A549 (cell line): Measurements from ENCODE around the gene SORCS3. TPM values are rescaled to one million over a fixed set of nuclear protein-coding genes. Genes with fewer than 3 reads are reported as not detected.

ENCODE experiments used
- ATAC-seq, 2 experiments: fragments of 200-7000 bp in 1 of 2; fragments of >200 bp in 1 of 2; cut with Nextera tagmentation in 1 of 2; cut with Tn5 transposase in 1 of 2; 3 replicates each; pipeline versions ENCODE4 v1.8.0 to v1.9.1; 2018 to 2020; ENCODE audit warnings: mild to moderate bottlenecking in 1 of 2, moderate library complexity in 1 of 2
- CTCF ChIA-PET: fragments of 300-600 bp; sonication (Branson Sonifier 250); formaldehyde crosslinking; extraction: SDS; loops from one replicate; lab custom pipeline; 2021; ENCODE audit warnings: antibody characterized with exemption, inconsistent platforms; lab: Yijun Ruan, JAX
- POLR2A ChIA-PET: fragments of 350-600 bp; formaldehyde crosslinking; extraction: SDS; loops from one replicate; lab custom pipeline; 2021; ENCODE audit warnings: antibody characterized with exemption, inconsistent platforms; lab: Yijun Ruan, JAX
- DNase-seq, 2 experiments: peaks; one replicate each; pipeline versions ENCODE4 v3.0.0 to v3.0.0-alpha.2; 2011 to 2016; ENCODE audit warnings: low read depth in 1 of 2, low spot score in 1 of 2
- FAIRE-seq: peaks from 2 replicates; lab custom pipeline; 2011; peaks lifted over from hg19 to GRCh38; lab: Jason Lieb, UNC
- H3K27ac ChIP-seq, 2 experiments: fragments of >200 bp; sonication (Bioruptor Twin); formaldehyde crosslinking; 3 replicates each; pipeline ENCODE4 v1.5.1; 2016 to 2017
- H3K4me1 ChIP-seq: fragments of >200 bp; sonication (Bioruptor Twin); formaldehyde crosslinking; 3 replicates; pipeline ENCODE4 v1.6.1; 2016
- H3K4me2 ChIP-seq: fragments of >200 bp; sonication (Bioruptor Twin); formaldehyde crosslinking; 3 replicates; pipeline ENCODE4 v1.6.1; 2016
- H3K4me3 ChIP-seq: fragments of >200 bp; sonication (Bioruptor Twin); formaldehyde crosslinking; 3 replicates; pipeline ENCODE4 v1.5.1; 2016
- H3K9me3 ChIP-seq: fragments of >200 bp; sonication (Bioruptor Twin); formaldehyde crosslinking; 3 replicates; pipeline ENCODE4 v1.6.1; 2016
- EHF ChIP-seq: fragments of 250-450 bp; sonication (Bioruptor Pico); IDR thresholded peaks from 2 replicates; pipeline ENCODE4 v1.5.0; 2020; ENCODE audit warnings: mild to moderate bottlenecking
- EHMT2 ChIP-seq: fragments of 200-600 bp; sonication (generic); IDR thresholded peaks from 2 replicates; pipeline ENCODE4 v1.6.1; 2016; ENCODE audit warnings: antibody characterized with exemption, low read depth, mild to moderate bottlenecking, moderate library complexity
- ESRRA ChIP-seq: fragments of 150-350 bp; IDR thresholded peaks from 2 replicates; pipeline ENCODE4 v1.6.1; 2014; ENCODE audit warnings: mild to moderate bottlenecking, low read length, borderline replicate concordance
- FOSL2 ChIP-seq, 2 experiments: fragments of 450-650 bp in 1 of 2; fragments of >200 bp in 1 of 2; sonication (Bioruptor Twin) in 1 of 2; formaldehyde crosslinking; IDR thresholded peaks; 2 replicates each; pipeline versions ENCODE4 v1.5.0 to v1.6.1; 2016 to 2020; ENCODE audit warnings: mild to moderate bottlenecking in 1 of 2, moderate library complexity in 1 of 2
- FOXS1 ChIP-seq: fragments of 250-450 bp; sonication (Bioruptor Pico); IDR thresholded peaks from 2 replicates; pipeline ENCODE4 v1.5.0; 2020; ENCODE audit warnings: mild to moderate bottlenecking, moderate library complexity
- HDAC2 ChIP-seq: fragments of 200-600 bp; sonication (generic); IDR thresholded peaks from 2 replicates; pipeline ENCODE4 v1.6.1; 2016
- HOXB13 ChIP-seq: fragments of 250-450 bp; sonication (Bioruptor Pico); IDR thresholded peaks from 2 replicates; pipeline ENCODE4 v1.5.0; 2020; ENCODE audit warnings: low read depth, mild to moderate bottlenecking, moderate library complexity
- HOXB5 ChIP-seq: fragments of 250-450 bp; sonication (Bioruptor Pico); IDR thresholded peaks from 2 replicates; pipeline ENCODE4 v1.5.0; 2020; ENCODE audit warnings: mild to moderate bottlenecking, moderate library complexity
- KDM1A ChIP-seq: fragments of 200-600 bp; sonication (generic); IDR thresholded peaks from 2 replicates; pipeline ENCODE4 v1.6.1; 2016; ENCODE audit warnings: low read depth, mild to moderate bottlenecking
- MAFK ChIP-seq: fragments of 450-650 bp; IDR thresholded peaks from 2 replicates; pipeline ENCODE4 v1.6.1; 2014; ENCODE audit not compliant: partially characterized antibody
- NR3C1 ChIP-seq: fragments of >200 bp; sonication (Bioruptor Twin); formaldehyde crosslinking; IDR thresholded peaks from 3 replicates; pipeline ENCODE4 v1.6.1; 2017
- PHF8 ChIP-seq: fragments of 200-600 bp; sonication (generic); IDR thresholded peaks from 2 replicates; pipeline ENCODE4 v1.6.1; 2016; ENCODE audit warnings: low read depth, mild to moderate bottlenecking, antibody characterized with exemption, moderate library complexity, borderline replicate concordance
- POLR2AphosphoS2 ChIP-seq: conservative IDR thresholded peaks from 2 replicates; pipeline ENCODE4 v1.6.1; 2012; ENCODE audit warnings: low read length, improper control_type of control experiment, inconsistent platforms
- RAD21 ChIP-seq, 2 experiments: fragments of >200 bp in 1 of 2; sonication (Bioruptor Twin) in 1 of 2; formaldehyde crosslinking in 1 of 2; IDR thresholded peaks in 1 of 2; conservative IDR thresholded peaks in 1 of 2; 2 replicates in 1 of 2; 3 replicates in 1 of 2; pipeline ENCODE4 v1.6.1; 2012 to 2018; ENCODE audit warnings: inconsistent platforms in 1 of 2
- TFCP2L1 ChIP-seq: fragments of 250-450 bp; sonication (Bioruptor Pico); IDR thresholded peaks from 2 replicates; pipeline ENCODE4 v1.5.0; 2021; ENCODE audit warnings: mild to moderate bottlenecking
- ZSCAN20 ChIP-seq: fragments of 250-450 bp; sonication (Bioruptor Pico); IDR thresholded peaks from 2 replicates; pipeline ENCODE4 v1.8.0; 2022; ENCODE audit warnings: mild to moderate bottlenecking, moderate library complexity
- WGBS: methylation state at CpG from one replicate; pipeline ENCODE4 v1.1.6; 2017; ENCODE audit errors: missing lambda C conversion rate; 5-methylcytosine and 5-hydroxymethylcytosine counted together
- polyA plus RNA-seq, 4 experiments: library from polyadenylated mRNA; depleted of rRNA in 3 of 4; stranded (reverse); fragments of >200 nt; fragmentation: RNase III in 1 of 4; extraction: RNeasy Plus Mini Kit Qiagen cat#74134 plus additional on column Dnase treatment in 1 of 4; gene quantifications; 2 replicates in 3 of 4; 3 replicates in 1 of 4; pipeline ENCODE4 v1.2.3, GENCODE V29; 2011 to 2017
- TF ChIP-seq, protein P1 (sequence below): fragments of 250-450 bp; sonication (Bioruptor Pico); IDR thresholded peaks from 2 replicates; pipeline ENCODE4 v1.5.0; 2020; ENCODE audit warnings: low read depth, mild to moderate bottlenecking, moderate library complexity
- TF ChIP-seq, protein P2 (sequence below): fragments of >200 bp; sonication (Bioruptor Twin); formaldehyde crosslinking; IDR thresholded peaks from 3 replicates; pipeline ENCODE4 v1.6.1; 2016
- TF ChIP-seq, protein P3 (sequence below): fragments of 450-650 bp; IDR thresholded peaks from 2 replicates; pipeline ENCODE4 v1.6.1; 2014; ENCODE audit warnings: antibody characterized with exemption
- TF ChIP-seq, protein P4 (sequence below): IDR thresholded peaks from 2 replicates; pipeline ENCODE4 v1.6.1; 2012
- TF ChIP-seq, protein P5 (sequence below): IDR thresholded peaks from 2 replicates; pipeline ENCODE4 v1.6.1; 2012; ENCODE audit warnings: low read depth, borderline replicate concordance

Gene SORCS3
- polyA plus RNA-seq, 2 of the 4 experiments (the other 2 are of a cell fraction): not detected

DNA sequence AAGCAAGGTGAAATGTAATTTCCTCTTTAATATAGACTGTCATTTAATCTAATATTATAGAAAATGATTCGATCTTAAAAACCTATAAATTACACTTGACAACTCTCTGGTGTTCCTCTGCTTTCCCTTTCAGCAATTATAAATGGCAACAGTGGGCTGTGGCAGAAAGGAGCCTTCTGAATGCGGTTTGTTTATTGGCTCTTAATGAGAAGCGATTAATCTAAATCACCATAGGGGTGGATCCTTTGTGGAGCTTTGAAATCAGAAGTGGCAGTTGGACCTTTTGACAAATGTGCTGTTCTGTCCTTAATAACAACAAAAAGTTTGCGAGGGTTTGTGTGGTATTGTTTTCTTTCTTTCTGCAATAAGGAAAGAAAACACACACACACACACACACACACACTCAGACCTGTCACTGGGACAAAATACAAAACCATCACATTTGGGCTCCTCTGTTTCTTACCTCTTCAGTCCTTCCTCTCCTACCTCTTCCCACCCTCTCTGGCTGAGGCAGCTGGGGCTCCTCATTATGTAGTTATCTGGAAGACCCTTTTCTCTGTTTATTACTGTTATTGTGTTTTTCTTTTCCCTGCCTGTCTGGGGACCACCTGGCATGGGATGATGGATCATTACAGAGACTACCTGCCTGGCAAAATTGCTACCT is 316.2 kb downstream of the SORCS3 start (continued):
- TF ChIP-seq HOXB5 (CRISPR knock-in tag) (no peak), HDAC2 (no peak), PHF8 (no peak), HOXB13 (CRISPR knock-in tag) (no peak)
- TF ChIP-seq, protein P1, sequence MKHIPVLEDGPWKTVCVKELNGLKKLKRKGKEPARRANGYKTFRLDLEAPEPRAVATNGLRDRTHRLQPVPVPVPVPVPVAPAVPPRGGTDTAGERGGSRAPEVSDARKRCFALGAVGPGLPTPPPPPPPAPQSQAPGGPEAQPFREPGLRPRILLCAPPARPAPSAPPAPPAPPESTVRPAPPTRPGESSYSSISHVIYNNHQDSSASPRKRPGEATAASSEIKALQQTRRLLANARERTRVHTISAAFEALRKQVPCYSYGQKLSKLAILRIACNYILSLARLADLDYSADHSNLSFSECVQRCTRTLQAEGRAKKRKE (CRISPR knock-in tag): no peak
- TF ChIP-seq, protein P2, sequence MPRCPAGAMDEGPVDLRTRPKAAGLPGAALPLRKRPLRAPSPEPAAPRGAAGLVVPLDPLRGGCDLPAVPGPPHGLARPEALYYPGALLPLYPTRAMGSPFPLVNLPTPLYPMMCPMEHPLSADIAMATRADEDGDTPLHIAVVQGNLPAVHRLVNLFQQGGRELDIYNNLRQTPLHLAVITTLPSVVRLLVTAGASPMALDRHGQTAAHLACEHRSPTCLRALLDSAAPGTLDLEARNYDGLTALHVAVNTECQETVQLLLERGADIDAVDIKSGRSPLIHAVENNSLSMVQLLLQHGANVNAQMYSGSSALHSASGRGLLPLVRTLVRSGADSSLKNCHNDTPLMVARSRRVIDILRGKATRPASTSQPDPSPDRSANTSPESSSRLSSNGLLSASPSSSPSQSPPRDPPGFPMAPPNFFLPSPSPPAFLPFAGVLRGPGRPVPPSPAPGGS: no peak

DNA sequence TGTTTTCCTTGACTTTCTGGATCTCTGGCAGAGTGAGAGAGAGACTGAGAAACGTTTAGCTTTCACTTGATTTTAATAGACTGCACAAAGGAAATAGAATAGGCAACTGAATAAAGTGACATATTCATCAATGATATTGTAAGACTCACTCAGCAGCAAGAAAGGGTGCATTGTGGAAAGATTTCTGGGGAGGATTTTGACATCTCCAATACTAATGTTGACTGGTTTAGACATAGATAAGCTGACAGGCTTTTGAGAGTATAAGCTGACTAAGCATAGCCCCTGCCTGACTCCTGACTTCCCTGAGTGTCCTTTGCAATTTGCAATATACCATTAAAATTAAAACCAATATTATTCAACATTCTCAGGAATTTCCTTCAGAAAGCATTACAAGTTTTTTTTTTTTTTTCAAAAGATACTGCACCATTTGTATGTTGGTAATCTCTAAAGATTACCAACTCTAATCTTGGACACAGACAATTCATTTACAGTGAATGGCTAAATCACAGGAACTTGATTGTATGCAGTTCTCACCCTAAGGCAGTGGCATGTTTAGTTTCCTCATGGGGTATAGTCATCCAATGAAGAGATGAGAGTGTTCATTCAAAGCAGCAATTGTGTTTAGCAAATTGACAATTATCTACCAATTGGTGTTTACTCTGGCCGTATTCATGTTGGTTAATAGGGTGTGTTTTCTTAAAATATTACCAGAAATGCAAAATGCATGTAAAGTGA is 325.6 kb downstream of the SORCS3 start:
- no peak overlapping the region for H3K27ac ChIP-seq
- no peak for DNase-seq
- 0% methylated on average over 2 of the region's 2 CpGs for WGBS
- TF ChIP-seq FOXS1 (CRISPR knock-in tag) (no peak), ZSCAN20 (CRISPR knock-in tag) (no peak), EHF (CRISPR knock-in tag) (no peak), RAD21 (conservative IDR thresholded peaks at IDR 0.05 in 1 of 2, IDR thresholded peaks at IDR 0.05 in 1 of 2) (no peak), ESRRA (no peak), NR3C1 (no peak), FOSL2 (IDR thresholded peaks at IDR 0.05) (no peak), FOSL2 (CRISPR knock-in tag; IDR thresholded peaks at IDR 0.05) (no peak), KDM1A (no peak), TFCP2L1 (CRISPR knock-in tag) (no peak), MAFK (no peak), POLR2AphosphoS2 (no peak), EHMT2 (no peak)
- TF ChIP-seq, protein P2: no peak
- TF ChIP-seq, protein P3, sequence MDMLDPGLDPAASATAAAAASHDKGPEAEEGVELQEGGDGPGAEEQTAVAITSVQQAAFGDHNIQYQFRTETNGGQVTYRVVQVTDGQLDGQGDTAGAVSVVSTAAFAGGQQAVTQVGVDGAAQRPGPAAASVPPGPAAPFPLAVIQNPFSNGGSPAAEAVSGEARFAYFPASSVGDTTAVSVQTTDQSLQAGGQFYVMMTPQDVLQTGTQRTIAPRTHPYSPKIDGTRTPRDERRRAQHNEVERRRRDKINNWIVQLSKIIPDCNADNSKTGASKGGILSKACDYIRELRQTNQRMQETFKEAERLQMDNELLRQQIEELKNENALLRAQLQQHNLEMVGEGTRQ: no peak
- TF ChIP-seq, protein P4, sequence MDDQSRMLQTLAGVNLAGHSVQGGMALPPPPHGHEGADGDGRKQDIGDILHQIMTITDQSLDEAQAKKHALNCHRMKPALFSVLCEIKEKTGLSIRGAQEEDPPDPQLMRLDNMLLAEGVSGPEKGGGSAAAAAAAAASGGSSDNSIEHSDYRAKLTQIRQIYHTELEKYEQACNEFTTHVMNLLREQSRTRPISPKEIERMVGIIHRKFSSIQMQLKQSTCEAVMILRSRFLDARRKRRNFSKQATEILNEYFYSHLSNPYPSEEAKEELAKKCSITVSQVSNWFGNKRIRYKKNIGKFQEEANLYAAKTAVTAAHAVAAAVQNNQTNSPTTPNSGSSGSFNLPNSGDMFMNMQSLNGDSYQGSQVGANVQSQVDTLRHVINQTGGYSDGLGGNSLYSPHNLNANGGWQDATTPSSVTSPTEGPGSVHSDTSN: no peak
- TF ChIP-seq, protein P5, sequence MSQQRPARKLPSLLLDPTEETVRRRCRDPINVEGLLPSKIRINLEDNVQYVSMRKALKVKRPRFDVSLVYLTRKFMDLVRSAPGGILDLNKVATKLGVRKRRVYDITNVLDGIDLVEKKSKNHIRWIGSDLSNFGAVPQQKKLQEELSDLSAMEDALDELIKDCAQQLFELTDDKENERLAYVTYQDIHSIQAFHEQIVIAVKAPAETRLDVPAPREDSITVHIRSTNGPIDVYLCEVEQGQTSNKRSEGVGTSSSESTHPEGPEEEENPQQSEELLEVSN: no peak
- TF ChIP-seq, all 56 proteins: peak for 0
- H3K4me1 ChIP-seq: no peaks in the 10 kb centered on the region
- ChIA-PET CTCF (no interaction called here), POLR2A (no interaction called here)
- ATAC-seq: no peak
- no peaks in the 10 kb centered on the region for H3K9me3 ChIP-seq
- H3K4me2 ChIP-seq: no peak overlapping the region
- FAIRE-seq: no peak
- H3K4me3 ChIP-seq: no peak overlapping the region
